ENCODE measurements around the gene ACAD8. TPM values are rescaled to one million over a fixed set of nuclear protein-coding genes. Genes with fewer than 3 reads are reported as not detected.

Gene ACAD8
- total and polyA plus RNA-seq, 2 of the 4 experiments (the other 2 are of a cell fraction): 11.1 to 21.2 TPM

- no peak overlapping the region for H2AK5ac ChIP-seq (ENCODE audit: low read depth, low read length)
- H3K36me3 ChIP-seq (ENCODE audit: control insufficient read depth, insufficient read depth, low read length): peaks cover 2% of the 10 kb centered on the region; the same call in 1 of the 2 replicates
- H2AK9ac ChIP-seq (replicated peaks; ENCODE audit: low read depth, low read length, poor library complexity): no peak overlapping the region
- TF ChIP-seq CTCF (conservative IDR thresholded peaks at IDR 0.05; ENCODE audit: low read depth, low read length) (no peak), SMC3 (IDR thresholded peaks at IDR 0.05; ENCODE audit: low read depth, low read length) (no peak), CHD1 (IDR thresholded peaks at IDR 0.05; ENCODE audit: low read depth, low read length) (no peak)
- no peak overlapping the region for H2AFZ ChIP-seq (replicated peaks; ENCODE audit: low read length, poor library complexity)
- H3K23ac ChIP-seq (ENCODE audit: low read depth, low read length): 0 out of 2 replicates have a peak overlapping the region, but pooled peaks have one; percentile 64
- dilution Hi-C loops (cut with HindIII; ENCODE audit: low sequenced_read_pairs, unreplicated experiment): no loop called here
- in situ Hi-C loops (cut with MboI; ENCODE audit: low sequenced_read_pairs): no loop called here
- H3K4me1 ChIP-seq (ENCODE audit: control insufficient read depth, insufficient read depth, low read length): peaks cover 2% of the 10 kb centered on the region; the same call in 1 of the 2 replicates
- H4K5ac ChIP-seq (ENCODE audit: low read depth, low read length): no peak overlapping the region
- no peak overlapping the region for H2BK15ac ChIP-seq (ENCODE audit: low read depth, low read length)
- ATAC-seq (ENCODE audit: low read depth): no peak
- H3K27ac ChIP-seq (ENCODE audit: insufficient read depth, low read length): no peak overlapping the region
- no peak overlapping the region for H3K18ac ChIP-seq (ENCODE audit: low read depth, low read length)
- H3K56ac ChIP-seq (ENCODE audit: extremely low read depth, insufficient read depth, low read length): no peak overlapping the region
- WGBS, 2 experiments (ENCODE audit: extremely low coverage in 2 of 2, insufficient read length in 1 of 2): no CpG with 5 or more reads among the region's 6 CpGs
- peaks cover 18% of the 10 kb centered on the region for H3K9me1 ChIP-seq (ENCODE audit: insufficient read depth, low read length)
- no peaks in the 10 kb centered on the region for H3K27me3 ChIP-seq (ENCODE audit: control insufficient read depth, insufficient read depth, low read length)
- H4K8ac ChIP-seq (ENCODE audit: low read depth in 2 of 2, low read length in 2 of 2): no peak overlapping the region
- intact Hi-C loops (cut with micrococcal nuclease): loop anchor here (10.0 kb wide), 2 partner anchors 184 to 304 kb away; no protein-coding TSS in a partner anchor
- no peak overlapping the region for H3K4me2 ChIP-seq (ENCODE audit: low read depth, low read length)
- DNase-seq: no peak
- peaks cover 41% of the 10 kb centered on the region for H4K20me1 ChIP-seq (ENCODE audit: insufficient read depth, low read length)
- H3K9me3 ChIP-seq (ENCODE audit: control insufficient read depth, insufficient read depth, low read length): no peaks in the 10 kb centered on the region
- no peak overlapping the region for H2BK5ac ChIP-seq (ENCODE audit: low read depth, low read length, poor library complexity, severe bottlenecking)
- ChIA-PET CTCF (no interaction called here), POLR2A (ENCODE audit: unreplicated experiment) (no interaction called here)
- H3K9ac ChIP-seq (ENCODE audit: low read depth, low read length): no peak overlapping the region
- H2BK20ac ChIP-seq (ENCODE audit: low read depth, low read length): no peak overlapping the region
- no peak overlapping the region for H2BK120ac ChIP-seq (ENCODE audit: low read depth, low read length)
- no peak overlapping the region for H3K4ac ChIP-seq (ENCODE audit: low read depth, low read length)
- H3K14ac ChIP-seq (replicated peaks; ENCODE audit: low read depth, low read length): no peak overlapping the region
- H3K4me3 ChIP-seq (ENCODE audit: insufficient read depth, low read depth, low read length): no peak overlapping the region
- no peak overlapping the region for H4K91ac ChIP-seq (ENCODE audit: insufficient read depth, low read depth, low read length)
- H3K79me1 ChIP-seq (ENCODE audit: low read depth in 1 of 2, low read length in 2 of 2): peaks cover 20 to 72% of the 10 kb centered on the region in 2 experiments
- BruUV-seq (replicated peaks): no TSS peak
Observed at GRCh38 chr11:134228625-134229024, 24.7 kb upstream of the ACAD8 start.

Data from IMR-90 (cell line).